ENCODE data around the gene THAP3.

DNA sequence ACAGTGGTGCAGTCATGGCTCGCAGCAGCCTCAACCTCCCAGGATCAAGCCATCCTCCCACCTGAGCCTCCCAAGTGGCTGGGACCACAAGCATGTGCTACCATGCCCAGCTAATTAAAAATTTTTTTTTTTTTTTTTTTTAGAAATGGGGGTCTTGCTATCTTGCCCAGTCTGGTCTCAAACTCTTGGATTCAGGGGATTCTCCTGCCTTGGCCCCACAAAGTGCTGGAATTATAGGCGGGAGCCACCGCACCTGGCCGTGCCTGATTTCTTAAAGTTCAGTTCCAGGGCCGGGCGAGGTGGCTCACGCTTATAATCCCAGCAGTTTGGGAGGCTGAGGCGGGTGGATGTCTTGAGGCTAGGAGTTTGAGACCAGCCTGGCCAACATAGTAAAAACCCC lies 6.4 kb downstream of the THAP3 start:
- TF ChIP-seq POLR2A (IDR thresholded peaks at IDR 0.05), result no peak
- TF ChIP-seq, protein P1, sequence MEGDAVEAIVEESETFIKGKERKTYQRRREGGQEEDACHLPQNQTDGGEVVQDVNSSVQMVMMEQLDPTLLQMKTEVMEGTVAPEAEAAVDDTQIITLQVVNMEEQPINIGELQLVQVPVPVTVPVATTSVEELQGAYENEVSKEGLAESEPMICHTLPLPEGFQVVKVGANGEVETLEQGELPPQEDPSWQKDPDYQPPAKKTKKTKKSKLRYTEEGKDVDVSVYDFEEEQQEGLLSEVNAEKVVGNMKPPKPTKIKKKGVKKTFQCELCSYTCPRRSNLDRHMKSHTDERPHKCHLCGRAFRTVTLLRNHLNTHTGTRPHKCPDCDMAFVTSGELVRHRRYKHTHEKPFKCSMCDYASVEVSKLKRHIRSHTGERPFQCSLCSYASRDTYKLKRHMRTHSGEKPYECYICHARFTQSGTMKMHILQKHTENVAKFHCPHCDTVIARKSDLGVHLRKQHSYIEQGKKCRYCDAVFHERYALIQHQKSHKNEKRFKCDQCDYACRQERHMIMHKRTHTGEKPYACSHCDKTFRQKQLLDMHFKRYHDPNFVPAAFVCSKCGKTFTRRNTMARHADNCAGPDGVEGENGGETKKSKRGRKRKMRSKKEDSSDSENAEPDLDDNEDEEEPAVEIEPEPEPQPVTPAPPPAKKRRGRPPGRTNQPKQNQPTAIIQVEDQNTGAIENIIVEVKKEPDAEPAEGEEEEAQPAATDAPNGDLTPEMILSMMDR (IDR thresholded peaks at IDR 0.05), result no peak
